SK-N-MC (cell line): Measurements from ENCODE around the gene SSU72.
"Not testable (repeated sequence)": the region's sequence is repeated elsewhere in the genome, so short reads cannot be mapped to it uniquely, and the experiment has no call there.

Source experiments
- DNase-seq: peaks from one replicate; pipeline ENCODE4 v3.0.0-alpha.2; 2011; ENCODE audit warnings: low read depth, low spot score
- H3K27ac ChIP-seq: fragments of 200-600 bp; sonication (generic); 2 replicates; pipeline ENCODE4 v1.5.1; 2016; ENCODE audit warnings: mixed run types
- H3K36me3 ChIP-seq: fragments of 200-600 bp; sonication (generic); 2 replicates; pipeline ENCODE4 v1.6.1; 2017; ENCODE audit warnings: antibody characterized with exemption, low read length, mixed read lengths; ENCODE audit not compliant: insufficient read depth
- H3K4me3 ChIP-seq: fragments of 200-600 bp; sonication (generic); 2 replicates; pipeline ENCODE4 v1.5.1; 2016
- H3K9ac ChIP-seq: fragments of 200-600 bp; sonication (generic); 2 replicates; pipeline ENCODE4 v1.8.0; 2017; ENCODE audit warnings: mixed run types, mixed read lengths; ENCODE audit not compliant: insufficient read length
- H3K9me3 ChIP-seq: fragments of 200-600 bp; sonication (generic); 2 replicates; pipeline ENCODE4 v1.6.1; 2017; ENCODE audit warnings: low read depth, mild to moderate bottlenecking, antibody characterized with exemption, low read length, moderate library complexity, mixed read lengths
- EZH2 ChIP-seq: fragments of 200-600 bp; sonication (generic); IDR thresholded peaks from one replicate; pipeline ENCODE4 v1.6.1; 2017; ENCODE audit warnings: antibody characterized with exemption
- FOXP2 ChIP-seq: optimal IDR thresholded peaks from 2 replicates; pipeline ENCODE3; 2011; ENCODE audit warnings: mild to moderate bottlenecking, moderate library complexity; ENCODE audit not compliant: insufficient read depth; ENCODE audit errors: extremely low read length, control extremely low read depth
- POLR2AphosphoS5 ChIP-seq: IDR thresholded peaks from 2 replicates; pipeline ENCODE4 v1.6.1; 2012; ENCODE audit warnings: mild to moderate bottlenecking, low read depth, low read length, borderline replicate concordance

SSU72 gene

DNA sequence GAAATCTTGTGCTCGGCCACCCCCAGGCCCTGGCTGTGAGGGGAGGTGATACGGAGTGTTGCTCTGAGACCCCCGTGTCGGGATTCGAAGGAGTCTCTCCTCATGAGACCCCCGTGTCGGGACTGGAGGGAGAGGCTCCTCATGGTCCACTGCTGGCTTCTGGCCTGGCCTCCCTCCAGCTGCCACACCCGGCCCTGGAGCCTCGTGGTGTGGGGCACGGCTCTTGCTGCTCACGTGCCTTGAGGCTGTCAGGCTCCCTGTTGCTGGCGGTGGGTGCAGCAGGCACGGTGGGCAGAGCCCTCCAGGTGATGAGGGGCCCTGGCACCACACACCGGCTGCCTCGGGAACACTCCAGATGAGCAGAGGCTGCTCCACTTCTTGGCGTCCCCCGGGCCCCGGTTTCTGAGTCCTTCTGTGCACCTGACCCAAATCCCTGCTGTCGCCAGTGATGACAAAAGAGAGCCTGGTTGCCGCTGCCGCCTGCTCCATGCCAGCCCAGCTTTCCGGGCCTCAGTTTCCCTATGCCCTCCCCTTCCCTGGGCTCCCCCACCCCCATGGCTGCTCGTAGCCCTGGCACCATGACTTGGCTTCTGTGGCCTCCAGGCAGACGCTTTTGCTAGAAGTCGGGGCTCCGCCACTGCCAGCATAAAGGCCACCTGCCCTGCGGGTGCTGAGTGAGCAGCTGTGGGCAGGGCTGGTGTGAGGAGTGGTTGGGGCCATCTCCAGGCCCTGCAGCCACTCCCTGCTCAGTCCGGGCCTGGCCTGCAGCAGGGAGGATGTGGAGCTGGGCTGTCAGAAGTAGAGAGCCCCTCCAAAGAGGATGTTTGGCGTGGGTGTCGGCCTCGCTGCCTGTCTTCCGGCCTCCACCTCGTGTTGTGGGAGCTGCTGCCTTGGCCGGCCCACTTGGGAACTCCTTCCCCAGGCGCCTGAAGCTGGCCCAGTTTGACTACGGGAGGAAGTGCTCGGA, 46.1 kb downstream of the SSU72 start:
- H3K27ac ChIP-seq = no peak overlapping the region
- no peak for DNase-seq
- peaks cover 22% of the 10 kb centered on the region; the same call in 1 of the 2 replicates for H3K36me3 ChIP-seq
- TF ChIP-seq FOXP2 = no peak
- TF ChIP-seq POLR2AphosphoS5 = no peak
- TF ChIP-seq EZH2 = no peak
- H3K9ac ChIP-seq = no peak overlapping the region
- H3K9me3 ChIP-seq = no peaks in the 10 kb centered on the region
- H3K4me3 ChIP-seq = no peak overlapping the region

DNA sequence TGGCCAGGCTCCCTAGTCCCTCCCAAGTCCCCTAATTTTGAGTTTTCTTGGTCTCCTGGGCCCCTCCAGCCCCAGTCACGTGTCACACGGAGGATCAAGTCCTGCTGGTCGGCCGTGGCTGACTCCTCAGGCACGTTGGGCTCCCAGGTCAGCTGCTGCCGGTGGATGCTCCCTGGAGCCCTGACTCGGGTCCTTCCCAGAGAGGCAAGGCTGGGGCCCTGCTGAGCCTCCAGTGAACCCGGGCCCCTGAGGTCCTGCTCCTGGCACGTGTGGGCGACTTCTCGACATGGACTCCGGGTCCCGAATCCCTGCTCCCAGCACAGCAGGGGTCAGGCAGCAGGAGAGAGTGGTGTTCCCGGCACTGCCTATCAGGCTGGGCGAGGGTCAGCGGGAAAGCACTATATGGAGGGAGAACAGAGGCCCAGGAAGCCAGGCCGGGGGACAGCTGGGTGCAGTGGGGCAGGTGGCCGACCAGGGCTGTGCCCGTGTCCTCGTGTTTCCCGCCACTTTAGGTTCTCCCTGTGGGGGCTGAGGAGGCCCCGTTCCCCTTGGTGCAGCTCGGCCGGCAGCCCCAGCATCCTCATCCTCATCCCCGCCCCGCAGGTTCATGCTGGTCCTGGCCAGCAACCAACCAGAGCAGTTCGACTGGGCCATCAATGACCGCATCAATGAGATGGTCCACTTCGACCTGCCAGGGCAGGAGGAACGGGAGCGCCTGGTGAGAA, 47.4 kb downstream of the SSU72 start:
- H3K9ac ChIP-seq = no peak overlapping the region
- TF ChIP-seq FOXP2 (no peak), POLR2AphosphoS5 (no peak), EZH2 (no peak)
- H3K27ac ChIP-seq = no peak overlapping the region
- no peak for DNase-seq
- H3K9me3 ChIP-seq = no peaks in the 10 kb centered on the region
- peaks cover 22% of the 10 kb centered on the region; the same call in 1 of the 2 replicates for H3K36me3 ChIP-seq
- no peak overlapping the region for H3K4me3 ChIP-seq

DNA sequence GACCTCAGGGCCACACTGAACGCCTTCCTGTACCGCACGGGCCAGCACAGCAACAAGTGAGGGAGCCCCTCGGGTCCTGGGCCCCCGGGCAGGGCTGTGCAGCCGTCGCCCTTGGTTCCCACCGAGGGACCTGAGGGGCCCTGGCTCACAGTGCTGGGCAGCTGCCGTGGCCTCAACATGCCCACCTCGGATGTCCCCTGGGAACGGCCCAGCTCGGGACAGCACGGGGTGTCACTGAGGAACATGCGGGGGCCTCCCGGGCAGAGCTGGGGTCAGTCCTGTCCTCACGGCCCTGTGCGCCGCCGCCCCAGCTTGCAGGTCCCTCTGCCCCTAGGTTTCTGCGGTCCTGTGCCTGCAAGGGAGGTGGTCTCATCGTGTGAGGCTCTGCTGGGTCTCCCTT, 48.2 kb downstream of the SSU72 start:
- not testable (repeated sequence) for H3K9me3 ChIP-seq, H3K9ac ChIP-seq, DNase-seq, H3K4me3 ChIP-seq, H3K27ac ChIP-seq
- peaks cover 23% of the 10 kb centered on the region; the same call in 1 of the 2 replicates for H3K36me3 ChIP-seq

DNA sequence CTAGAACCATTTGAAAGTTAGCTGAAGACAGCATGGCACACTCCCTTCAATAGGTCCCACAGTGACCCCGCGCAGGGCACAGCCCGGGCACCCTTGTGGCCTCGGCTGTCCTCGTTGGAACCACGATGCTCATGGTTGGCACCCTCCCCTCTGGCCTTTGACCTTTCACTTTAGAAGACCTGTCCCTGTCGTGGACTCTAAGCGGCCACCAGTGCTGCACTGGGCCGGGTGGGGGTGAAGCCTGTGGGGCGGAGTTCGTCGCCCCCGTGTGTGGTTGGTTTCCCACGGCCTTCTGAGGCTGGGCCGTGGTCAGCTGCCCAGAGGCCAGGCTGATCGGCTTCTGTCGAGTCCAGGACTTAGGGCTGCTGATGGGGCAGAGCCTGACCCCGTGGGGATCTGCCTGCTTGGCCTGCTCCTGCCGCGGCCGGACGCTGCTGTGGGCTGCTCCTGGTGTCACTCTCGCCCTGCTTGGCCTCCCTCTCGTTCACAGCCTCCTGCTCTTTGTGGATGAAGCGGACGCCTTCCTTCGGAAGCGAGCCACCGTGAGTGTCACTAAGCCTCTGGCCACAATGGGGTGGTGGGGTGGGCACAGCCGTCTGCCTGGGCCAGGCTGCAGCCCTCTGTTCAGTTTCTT, 49.8 kb downstream of the SSU72 start:
- DNase-seq, H3K9ac ChIP-seq, H3K27ac ChIP-seq, H3K4me3 ChIP-seq, H3K9me3 ChIP-seq: not testable (repeated sequence)
- H3K36me3 ChIP-seq = peaks cover 22% of the 10 kb centered on the region; the same call in 1 of the 2 replicates

DNA sequence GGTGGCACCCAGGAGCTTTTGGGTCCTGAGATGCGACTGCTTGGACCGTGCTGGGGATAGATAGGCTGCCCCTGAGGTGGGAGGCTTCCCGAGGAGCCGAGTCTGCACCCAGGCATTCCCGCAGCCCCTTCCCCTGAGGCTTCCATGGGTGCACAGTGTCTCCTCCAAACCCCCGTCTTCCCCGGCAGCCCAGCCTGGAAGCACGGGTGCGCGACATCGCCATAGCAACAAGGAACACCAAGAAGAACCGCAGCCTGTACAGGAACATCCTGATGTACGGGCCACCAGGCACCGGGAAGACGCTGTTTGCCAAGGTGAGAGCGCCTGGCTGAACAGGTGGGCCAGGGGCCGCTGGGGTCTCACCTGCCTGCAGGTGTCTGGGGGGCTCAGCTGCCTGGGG, 51.0 kb downstream of the SSU72 start:
- not testable (repeated sequence) for H3K9me3 ChIP-seq, H3K4me3 ChIP-seq, H3K9ac ChIP-seq, DNase-seq, H3K27ac ChIP-seq
- peaks cover 12% of the 10 kb centered on the region; the same call in 1 of the 2 replicates for H3K36me3 ChIP-seq

DNA sequence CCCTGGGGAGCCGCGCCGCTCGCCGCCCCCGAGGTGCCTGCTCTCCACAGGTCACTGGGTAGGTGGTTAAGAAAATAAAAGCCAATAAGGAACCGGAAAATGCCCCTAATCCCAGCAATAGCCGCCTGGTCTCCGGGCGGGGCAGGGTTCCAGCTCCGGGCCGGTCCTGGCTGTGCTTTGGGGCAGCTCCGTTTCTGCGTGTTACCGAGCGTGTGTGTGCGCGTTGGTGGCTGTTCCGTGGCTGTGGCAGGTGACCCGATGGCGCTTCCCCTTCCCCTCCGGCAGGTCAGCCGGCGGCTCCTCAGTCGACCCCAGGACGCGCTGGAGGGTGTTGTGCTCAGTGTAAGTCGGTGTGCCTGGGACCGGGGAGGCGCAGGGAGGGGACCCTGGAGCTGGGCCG, 51.4 kb downstream of the SSU72 start:
- peaks cover 15% of the 10 kb centered on the region; the same call in 1 of the 2 replicates for H3K36me3 ChIP-seq
- not testable (repeated sequence) for H3K27ac ChIP-seq, H3K9ac ChIP-seq, H3K4me3 ChIP-seq, DNase-seq, H3K9me3 ChIP-seq

DNA sequence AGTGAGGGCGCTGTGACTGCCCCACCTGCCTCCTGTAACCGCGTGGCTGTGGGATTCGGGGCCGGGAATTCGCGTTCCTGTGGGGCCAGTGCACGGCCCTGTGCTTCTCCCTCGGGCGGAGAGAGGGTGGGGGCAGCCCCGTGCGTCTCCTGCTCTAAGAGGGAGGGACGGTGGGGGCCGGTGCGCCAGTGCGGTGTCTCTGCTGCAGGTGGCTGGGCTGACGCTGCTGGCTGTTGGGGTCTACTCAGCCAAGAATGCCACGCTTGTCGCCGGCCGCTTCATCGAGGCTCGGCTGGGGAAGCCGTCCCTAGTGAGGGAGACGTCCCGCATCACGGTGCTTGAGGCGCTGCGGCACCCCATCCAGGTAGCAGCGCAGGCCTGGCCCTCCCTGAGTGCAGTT, 52.1 kb downstream of the SSU72 start:
- not testable (repeated sequence) for H3K9me3 ChIP-seq, DNase-seq, H3K27ac ChIP-seq, H3K9ac ChIP-seq, H3K4me3 ChIP-seq
- peaks cover 15% of the 10 kb centered on the region; the same call in 1 of the 2 replicates for H3K36me3 ChIP-seq

DNA sequence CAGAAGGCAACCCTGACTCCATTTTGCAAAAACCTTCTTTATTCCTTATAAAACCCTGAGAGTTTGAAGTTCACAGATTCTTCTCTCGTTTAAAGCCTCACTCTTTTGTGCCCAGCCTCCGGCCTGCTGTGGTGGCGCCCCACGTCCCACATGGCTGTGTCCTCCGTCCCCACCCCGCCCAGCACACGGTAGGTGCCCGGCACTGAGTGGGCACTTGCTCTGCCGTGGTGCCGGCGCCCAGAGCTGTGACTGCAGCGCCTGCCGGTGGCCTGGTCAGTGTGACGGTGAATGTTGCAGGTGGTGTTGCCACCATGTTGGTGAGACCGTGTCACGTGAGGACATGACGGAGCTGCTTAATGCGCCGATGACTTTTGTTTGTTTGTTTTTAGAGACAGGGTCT, 53.3 kb downstream of the SSU72 start:
- TF ChIP-seq POLR2AphosphoS5 (no peak), FOXP2 (no peak), EZH2 (no peak)
- Histone ChIP-seq H3K9me3 (no peaks in the 10 kb centered on the region), H3K36me3 (peaks cover 14% of the 10 kb centered on the region; the same call in 1 of the 2 replicates), H3K4me3 (no peak overlapping the region), H3K27ac (no peak overlapping the region), H3K9ac (no peak overlapping the region)
- no peak for DNase-seq

DNA sequence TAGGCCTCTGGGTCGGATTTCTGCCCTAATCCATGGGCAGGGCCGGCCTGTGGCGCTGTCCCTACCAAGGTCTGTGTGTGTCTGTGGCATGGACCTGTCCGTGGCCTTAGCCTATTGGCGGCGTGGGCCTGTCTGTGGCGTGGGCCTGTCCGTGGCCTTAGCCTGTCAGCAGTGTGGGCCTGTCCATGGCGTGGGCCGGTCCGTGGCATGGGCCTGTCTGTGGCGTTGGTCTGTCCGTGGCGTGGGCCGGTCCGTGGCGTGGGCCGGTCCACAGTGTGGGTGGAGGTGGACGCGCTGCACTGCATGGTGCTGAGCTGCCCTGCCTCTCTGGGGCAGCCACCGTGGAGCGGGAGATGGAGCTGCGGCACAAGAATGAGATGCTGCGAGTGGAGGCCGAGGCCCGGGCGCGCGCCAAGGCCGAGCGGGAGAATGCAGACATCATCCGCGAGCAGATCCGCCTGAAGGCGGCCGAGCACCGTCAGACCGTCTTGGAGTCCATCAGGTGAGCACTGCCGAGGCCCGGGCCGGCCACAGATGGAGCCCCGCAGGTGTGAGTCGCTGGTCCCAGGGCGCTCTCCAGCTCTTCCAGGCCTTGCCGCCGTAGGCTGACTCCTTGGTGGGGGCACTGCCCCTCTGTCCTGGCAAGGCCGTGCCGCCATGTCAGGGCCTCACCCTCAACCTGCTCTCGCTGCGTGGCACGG, 54.7 kb downstream of the SSU72 start:
- not testable (repeated sequence) for H3K4me3 ChIP-seq, H3K9me3 ChIP-seq

DNA sequence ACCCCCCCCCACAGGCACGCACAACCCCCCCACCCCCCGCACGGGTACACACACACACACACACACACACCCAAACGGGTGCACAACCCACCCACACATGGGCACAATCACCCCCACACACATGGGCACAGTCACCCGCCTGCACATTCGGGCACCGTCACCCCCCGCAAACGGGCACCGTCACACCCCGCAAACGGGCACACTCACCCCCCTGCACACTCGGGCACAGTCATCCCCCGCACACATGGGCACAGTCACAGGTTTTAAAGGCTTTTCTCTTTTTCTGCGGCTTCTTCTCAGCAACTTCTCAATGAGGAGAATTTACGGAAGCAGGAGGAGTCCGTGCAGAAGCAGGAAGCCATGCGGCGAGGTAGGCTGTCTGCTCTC, 56.0 kb downstream of the SSU72 start:
- peaks cover 14% of the 10 kb centered on the region; the same call in 1 of the 2 replicates for H3K36me3 ChIP-seq
- H3K9ac ChIP-seq, DNase-seq, H3K4me3 ChIP-seq, H3K27ac ChIP-seq, H3K9me3 ChIP-seq: not testable (repeated sequence)

More for the DNA sequence above, 54.7 kb downstream of the SSU72 start:
- DNase-seq, H3K9ac ChIP-seq, H3K27ac ChIP-seq: not testable (repeated sequence)
- H3K36me3 ChIP-seq = peaks cover 14% of the 10 kb centered on the region; the same call in 1 of the 2 replicates
